ENCODE data around the gene ARHGAP6.
"Not testable (repeated sequence)": the region's sequence is repeated elsewhere in the genome, so short reads cannot be mapped to it uniquely, and the experiment has no call there.

ARHGAP6 gene

DNA sequence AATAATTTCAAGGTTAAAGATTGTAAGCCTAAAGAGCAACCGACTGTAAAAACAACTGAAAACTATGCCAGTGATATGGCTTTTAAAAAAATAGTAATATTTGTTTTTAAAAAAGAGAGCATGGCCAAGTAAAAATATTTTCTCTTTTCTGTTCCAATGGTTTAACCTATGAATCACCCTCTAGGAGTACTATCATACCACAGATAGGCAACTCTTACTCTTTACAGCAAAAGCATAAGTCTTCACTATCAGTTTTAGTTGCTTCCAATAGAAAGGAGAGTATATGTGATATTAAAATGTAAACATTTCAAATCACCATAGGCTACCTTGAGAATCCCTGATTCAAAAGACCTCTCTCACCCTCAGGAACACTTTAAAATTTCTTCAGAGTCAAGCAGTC, 269.9 kb downstream of the ARHGAP6 start:
- no peak for DNase-seq (ENCODE audit: low read depth in 2 of 2)

DNA sequence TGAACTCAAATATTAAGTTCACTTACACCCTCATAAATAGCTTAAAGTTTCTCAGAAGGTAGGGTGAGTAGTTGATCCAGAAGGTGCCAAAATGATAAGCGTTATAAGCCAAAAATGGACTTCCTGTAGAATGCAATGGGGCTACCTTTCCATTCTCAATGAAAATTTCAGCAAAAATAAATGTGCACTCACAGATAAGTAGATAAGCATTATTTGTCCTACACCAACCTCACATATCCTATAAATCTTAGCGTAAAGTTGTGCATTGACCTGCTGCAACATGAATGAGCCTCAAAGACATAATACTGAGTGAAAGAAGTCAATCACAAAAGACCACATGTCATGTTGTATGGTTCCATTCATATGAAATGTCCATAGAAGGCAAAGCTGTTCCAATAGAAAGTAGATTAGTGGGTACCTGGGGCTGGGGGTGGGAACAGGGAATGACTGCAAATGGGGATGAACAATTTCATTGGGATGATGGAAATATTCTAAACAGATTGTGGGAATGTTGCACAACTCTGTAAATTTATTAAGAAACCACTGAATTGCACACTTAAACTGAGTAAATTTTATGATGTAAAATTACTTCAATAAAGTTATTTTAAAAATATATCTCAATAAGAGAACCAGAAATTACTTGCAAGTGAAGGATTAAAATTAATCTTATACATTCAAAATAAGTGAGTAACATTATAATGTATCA, 271.6 kb downstream of the ARHGAP6 start:
- no peak for DNase-seq (ENCODE audit: low read depth in 2 of 2)

DNA sequence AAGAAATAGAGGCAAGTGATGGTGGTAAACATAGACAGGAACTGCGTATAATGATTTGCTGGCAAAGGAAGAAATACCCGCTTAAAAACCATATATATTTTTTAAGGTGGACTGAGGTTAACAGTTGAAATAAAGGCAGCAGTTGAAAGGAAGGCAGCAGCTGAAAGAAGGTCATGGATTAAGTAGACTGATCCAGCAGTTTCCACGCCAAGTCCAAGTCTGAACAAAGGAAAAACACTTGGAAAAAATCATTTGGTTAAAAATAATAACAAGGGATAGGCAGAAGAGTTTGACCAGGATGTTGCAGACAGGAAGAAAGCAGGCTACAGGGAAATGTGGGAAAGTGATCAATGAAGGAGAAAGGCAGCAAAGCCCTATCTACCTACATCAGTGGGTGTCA, 278.9 kb downstream of the ARHGAP6 start:
- no peak for DNase-seq (ENCODE audit: low read depth in 2 of 2)

DNA sequence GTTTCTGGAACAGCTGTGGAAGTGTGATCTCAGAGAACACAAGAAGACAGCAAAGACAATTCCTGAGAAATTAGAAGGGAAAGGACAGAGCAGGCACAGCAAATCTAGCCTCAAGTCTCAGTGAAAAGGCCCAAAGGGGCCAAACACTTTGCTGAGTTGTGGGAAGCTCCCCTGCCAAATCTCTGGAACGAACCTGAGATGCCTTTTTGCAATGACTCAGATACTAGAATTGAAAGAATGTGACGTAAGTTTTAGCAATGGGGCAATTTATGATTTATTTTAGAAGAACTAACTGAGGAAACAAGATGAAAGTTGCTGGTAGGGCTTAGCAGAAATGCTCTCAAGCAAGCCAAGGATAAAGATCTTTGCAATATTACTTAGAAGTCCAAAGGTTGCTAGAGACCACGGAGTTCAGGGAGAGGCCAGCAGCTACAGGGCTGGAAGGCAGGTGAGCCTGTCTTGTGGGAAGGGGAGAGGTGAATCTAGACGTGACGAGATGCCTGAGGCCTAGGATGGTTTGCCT, 279.7 kb downstream of the ARHGAP6 start:
- peak; percentile 52 to 53 for DNase-seq (ENCODE audit: low read depth in 2 of 2)

DNA sequence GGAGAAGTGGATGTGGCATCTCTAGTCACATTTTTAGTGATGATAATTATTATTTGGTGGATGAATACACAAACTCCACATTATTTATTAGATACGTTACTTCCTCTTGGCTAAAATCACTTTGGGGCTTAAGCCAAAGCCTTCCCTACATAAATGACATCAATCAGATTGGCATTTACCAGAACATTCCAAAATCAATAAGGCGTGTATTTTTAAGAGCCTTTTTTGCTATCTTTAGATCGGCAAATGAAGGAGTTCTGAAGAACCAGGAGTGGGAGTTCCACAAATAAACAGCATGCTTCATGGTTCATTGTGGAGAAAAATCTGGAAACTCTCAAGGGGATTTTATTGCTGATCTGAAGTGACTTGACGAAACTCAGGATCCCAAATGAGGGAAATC, 282.8 kb downstream of the ARHGAP6 start:
- no peak for DNase-seq (ENCODE audit: low read depth in 2 of 2)

DNA sequence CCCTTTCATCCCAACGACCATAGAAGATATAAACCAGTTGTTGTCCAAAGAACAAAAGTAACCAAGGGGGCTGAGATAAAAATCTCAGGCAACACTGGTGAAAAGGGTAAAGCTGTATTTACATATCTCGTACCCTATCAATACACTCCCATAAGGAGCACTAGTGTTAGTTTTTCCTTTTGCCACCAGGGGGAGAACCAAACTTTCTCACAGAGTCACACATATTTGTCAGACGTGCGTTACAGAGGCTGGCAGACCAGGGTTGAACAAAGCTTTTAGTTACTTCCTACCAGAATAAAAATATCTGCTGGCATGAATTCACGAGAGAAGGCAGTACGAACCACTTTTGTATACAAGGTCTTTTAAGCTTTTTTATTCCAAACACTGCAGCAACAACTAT, 284.3 kb downstream of the ARHGAP6 start:
- no peak for DNase-seq (ENCODE audit: low read depth in 2 of 2)

DNA sequence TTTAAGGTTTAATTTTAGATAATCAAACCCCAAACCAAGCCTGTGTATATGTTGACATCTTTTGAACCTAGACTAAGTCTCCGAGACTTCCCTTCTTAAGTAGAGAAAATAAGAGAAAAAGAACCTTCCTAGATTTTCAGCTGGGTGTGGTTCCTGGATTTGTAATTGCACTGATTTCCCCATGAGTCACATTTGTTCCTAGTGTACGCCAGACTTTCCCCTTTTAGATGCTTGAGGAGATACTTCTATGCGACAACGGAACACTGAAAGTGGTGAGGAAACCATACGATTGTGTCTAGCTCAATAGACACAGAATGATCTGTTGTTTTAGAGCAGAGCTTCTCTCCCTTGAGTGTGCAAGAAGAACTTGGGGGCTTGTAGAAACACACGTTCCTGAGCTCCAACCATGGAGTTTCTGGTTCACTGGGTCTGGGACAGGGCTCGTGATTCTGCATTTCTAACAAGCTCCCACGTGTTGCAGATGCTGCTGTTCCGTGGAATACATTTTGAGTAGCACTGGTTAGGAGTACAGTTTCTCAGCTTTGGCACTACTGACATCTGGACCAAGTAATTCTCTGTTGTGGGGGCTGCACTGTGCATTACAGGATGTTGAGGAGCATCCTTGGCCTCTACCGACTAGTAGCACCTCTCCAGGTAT, 285.4 kb downstream of the ARHGAP6 start:
- no peak for DNase-seq (ENCODE audit: low read depth in 2 of 2)

DNA sequence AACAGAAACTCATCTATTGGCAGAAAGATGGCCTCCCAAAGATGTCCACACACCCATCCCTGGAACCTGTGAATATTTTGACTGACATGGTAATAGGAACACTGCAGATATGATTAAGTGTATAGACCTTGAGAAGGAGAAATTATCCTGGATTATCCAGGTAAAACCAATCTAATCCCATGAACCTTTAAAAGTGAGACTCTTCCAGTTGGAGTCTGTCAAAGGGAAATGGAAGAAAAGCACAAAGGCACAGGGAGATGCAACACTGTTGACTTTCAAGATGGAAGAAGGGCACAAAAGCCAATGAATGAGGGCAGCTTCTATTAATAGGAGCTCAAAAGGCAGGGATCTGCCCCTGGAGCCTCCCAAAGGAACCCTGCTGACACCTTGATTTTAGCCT, 289.6 kb downstream of the ARHGAP6 start:
- no peak for DNase-seq (ENCODE audit: low read depth in 2 of 2)

DNA sequence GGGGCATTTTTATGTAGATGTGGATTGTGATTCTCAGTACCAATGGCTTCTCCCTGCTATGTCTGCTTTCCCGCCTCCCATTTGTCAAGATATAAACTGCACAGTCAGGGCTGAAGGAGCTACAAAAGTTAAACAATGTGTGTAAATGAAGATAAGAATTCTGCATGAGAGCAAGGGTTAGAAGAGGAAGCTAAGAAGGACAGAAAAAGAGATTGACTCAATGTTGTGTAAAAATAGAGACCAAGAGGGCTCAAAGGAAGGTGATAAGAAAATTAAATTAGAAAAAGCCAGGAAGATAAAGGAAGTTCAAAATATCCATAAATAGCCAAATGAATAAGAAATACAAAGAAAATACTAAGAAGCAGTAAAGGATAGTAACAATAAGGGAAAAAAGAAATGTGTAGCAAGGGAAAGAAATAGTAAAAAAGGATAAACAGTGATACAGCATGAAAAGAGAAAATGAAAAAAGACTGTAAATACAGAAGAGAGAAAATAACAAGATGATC, 290.1 kb downstream of the ARHGAP6 start:
- DNase-seq (ENCODE audit: low read depth in 2 of 2), result no peak

DNA sequence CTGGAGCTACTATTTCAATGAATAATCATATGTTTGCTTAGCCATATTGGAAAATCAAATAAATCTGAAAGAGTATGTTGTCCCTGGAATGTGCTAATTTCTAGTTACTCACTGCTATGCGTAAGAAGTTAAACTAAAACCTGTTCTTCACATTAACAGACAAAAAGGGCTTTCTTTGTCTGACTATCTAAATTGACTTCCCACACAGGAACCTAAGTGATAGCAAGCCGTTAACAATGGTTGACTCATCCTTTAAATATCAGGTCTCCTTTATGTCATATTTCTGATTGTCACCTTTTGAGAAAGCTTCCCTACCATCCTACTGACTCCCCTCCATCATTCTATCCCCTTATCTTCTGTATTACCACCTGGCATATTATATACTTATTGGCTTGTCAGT, 291.1 kb downstream of the ARHGAP6 start:
- no peak for DNase-seq (ENCODE audit: low read depth in 2 of 2)

DNA sequence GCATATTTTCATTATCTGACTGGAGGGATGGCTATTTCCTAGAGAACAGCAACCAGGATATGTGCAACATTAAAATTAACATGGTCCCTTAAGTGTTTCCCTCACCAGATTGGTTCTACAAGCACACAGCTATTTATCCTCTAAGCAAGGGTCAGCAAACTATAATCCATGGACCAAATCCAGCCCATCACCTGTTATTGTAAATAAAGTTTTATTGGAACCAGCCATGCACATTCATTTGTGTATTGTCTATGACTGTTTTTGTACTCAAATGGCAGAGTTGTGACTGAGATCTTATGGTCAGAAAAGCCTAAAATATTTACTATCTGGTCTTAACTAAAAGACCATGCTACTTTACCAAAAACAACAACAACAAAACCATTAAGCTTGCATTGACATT, 294.6 kb downstream of the ARHGAP6 start:
- no peak for DNase-seq (ENCODE audit: low read depth in 2 of 2)

DNA sequence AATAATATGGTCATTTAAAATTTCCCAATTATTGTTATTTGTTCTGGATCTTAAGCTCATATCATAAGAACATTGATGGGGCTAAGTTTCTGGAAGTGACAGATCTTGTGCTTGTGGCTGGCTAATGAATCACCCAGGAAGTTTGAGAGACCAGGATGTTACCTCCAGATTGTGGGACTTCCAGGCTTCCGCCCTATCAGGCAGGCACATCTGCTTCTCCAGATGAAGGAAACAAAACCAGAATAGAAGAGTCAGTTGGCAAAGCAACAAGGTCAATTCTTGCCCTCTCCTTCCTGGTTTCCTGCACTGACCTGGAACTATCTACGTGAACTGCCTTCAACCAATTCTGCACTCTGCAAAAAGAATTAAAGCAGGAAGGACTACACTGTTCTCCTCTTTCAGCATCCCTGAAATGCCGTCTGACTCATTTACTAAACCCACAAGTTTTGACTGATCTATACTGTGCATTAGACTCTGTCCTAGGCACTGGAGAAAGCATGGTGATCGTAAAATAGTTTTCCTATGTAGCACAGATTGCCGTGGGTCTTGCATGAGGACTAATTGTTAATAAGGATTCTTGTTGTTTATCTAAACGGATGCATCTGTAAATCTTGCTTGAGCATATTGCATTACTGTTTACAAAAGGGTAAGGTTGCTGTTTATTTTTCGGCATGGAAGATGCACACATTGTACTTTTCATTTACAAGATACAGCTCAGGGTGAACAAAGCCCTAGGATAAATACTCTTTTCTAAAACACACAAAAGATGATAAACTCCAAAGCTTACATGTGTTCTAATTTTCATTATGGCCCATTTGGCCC, 297.9 kb downstream of the ARHGAP6 start:
- DNase-seq (ENCODE audit: low read depth in 2 of 2), result no peak

DNA sequence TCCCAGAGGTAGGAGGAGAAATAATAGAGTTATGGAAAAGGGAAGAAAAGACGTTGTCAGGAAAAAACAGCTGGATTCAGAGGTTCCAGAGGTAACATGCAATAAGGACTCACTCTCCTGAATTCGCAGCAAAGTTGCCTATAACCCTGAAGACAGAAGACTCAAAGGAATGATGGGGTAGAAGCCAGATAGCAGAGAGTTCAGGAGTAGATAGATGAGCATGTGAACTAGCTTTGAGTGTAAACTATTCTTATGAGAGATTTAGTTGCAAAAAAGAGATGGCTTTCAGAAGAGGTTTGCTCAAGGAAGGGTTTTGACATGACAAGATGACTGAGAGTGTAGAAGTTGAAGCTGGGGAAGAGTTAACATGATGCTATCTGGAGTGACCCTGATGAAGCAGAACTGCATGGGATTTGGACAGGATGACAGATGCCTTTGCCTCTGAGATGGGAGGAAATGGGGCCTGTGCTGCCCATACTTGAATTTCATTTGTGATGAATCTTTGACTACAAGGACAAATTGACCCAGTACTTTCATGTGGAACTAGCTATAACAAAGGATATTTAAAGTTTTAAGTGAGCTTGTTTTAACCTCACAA, 298.6 kb downstream of the ARHGAP6 start:
- DNase-seq (ENCODE audit: low read depth in 2 of 2), result no peak

DNA sequence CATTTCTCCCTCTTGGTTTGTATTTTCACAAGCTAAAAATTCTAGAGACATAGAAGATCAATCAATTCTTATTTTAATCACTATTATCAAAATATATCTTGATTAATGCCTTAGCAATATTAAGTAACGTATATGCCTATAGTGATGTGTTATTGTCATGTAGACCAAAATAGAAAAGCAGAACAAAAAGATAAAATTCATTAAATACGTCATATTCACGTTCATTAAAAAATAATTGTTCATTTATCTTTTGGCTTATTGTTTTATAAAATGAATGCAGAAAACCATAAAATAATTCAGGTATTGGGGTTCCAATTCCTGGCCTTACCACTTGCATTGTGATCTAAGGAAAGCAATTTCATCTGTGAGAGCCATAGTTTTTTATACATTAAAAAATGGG, 300.3 kb downstream of the ARHGAP6 start:
- no peak for DNase-seq (ENCODE audit: low read depth in 2 of 2)

DNA sequence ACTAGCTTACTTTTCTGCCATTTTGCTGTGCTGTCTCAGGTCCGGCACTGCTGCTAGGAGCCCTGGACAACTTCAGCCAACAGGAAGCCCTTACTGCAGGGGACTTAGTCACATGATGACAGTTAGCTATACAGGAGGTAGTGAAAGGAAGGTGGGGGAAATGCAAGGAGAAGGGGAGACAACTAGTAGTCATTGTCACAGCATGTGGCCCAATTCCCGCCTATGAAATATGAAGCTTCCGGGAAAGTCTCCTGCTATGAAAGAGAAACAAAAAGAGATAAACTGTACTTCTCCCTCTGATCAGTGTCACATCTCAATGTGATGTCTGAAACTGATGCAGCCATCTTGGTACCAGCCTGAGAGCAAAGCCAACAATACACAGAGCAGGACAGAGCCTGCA, 300.9 kb downstream of the ARHGAP6 start:
- DNase-seq (ENCODE audit: low read depth in 2 of 2), result no peak

DNA sequence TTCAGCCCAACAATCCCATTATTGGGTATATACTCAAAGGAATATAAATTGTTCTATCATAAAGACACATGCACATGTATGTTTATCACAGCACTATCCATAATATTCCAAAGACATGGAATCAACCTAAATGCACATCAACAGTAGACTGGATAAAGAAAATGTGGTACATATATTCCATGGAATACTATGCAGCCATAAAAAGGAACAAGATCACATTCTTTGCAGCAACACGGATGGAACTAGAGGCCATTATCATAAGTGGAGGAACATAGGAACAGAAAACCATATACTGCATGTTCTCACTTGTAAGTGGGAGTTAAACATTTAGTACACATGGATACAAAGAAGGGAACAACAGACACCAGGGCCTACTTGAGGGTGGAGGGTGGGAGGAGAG, 301.9 kb downstream of the ARHGAP6 start:
- DNase-seq (ENCODE audit: low read depth in 2 of 2), result not testable (repeated sequence)

DNA sequence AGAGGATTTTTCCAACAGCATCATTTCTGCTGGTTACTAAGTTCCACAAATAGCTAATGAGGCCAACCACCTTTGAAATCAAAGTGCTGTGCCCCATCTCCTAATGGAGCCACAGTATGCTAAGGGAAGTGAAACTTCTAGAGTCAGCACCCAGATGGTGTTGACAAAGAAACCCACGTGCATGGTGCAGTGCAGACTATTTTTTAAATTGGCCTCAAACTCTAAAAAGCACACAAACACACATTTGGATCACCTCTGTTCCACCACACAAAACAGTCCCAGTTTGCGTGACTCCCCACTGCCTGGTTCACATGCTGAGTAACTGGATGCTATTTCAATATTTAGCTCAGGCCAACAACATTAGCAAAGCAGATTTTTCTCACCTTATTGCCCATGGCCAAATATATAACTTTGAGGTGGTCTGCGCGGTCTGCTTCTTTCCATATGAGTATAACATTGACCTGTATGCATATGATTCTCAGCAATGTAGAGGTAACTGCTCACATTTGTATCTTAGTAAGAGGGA, 302.6 kb downstream of the ARHGAP6 start:
- no peak for DNase-seq (ENCODE audit: low read depth in 2 of 2)

DNA sequence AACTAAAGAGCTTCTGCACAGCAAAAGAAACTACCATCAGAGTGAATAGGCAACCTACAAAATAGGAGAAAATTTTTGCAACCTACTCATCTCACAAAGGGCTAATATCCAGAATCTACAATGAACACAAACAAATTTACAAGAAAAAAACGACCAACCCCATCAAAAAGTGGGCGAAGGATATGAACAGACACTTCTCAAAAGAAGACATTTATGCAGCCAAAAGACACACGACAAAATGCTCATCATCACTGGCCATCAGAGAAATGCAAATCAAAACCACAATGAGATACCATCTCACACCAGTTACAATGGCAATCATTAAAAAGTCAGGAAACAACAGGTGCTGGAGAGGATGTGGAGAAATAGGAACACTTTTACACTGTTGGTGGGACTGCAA, 304.1 kb downstream of the ARHGAP6 start:
- not testable (repeated sequence) for DNase-seq (ENCODE audit: low read depth in 2 of 2)

DNA sequence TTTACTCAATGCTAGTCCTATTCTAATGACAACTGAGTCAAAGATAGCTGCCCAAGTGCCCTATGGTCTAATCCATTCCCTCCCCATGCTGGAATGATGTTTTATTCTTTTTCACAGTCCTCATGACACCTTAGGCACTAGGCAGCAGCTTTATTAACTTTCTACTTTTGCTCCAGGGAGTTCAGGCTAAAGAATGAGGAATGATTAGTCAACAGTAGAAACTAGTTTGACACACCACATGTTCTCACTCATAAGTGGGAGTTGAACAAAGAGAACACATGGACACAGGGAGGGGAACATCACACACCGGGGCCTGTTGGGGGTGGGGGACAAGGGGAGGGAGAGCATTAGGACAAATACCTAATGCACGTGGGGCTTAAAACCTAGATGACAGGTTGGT, 309.8 kb downstream of the ARHGAP6 start:
- not testable (repeated sequence) for DNase-seq (ENCODE audit: low read depth in 2 of 2)

DNA sequence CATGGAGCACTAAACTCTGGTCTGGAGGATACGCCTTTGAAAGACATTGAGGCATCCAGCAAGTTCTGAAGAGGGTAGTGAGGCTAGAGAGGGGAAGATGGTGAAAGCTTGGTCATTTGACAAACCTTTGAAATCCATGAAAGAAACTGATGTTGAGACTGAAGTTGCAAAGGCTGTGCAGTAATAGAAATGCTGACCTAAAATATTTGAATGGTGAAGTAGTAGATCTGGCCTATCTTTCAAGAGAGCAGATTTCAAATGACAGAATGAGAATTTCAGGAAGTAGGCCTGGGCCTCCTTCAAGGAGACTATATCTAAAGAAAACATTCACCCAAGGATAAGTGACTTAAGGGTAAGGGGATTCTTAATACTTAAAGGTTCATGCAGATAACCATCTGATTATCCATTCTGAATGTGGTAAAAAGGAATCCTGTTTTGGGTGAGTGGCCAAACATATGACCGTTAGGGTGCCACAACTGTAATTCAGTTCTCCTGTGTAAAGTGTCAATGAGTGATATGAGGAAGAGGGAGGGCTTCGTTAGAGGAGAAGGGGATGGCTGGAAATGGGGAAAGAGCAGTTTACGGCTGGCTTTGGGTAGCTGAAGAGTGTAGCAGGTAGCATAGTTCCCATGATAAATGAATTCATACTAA, 310.3 kb downstream of the ARHGAP6 start:
- no peak for DNase-seq (ENCODE audit: low read depth in 2 of 2)

DNA sequence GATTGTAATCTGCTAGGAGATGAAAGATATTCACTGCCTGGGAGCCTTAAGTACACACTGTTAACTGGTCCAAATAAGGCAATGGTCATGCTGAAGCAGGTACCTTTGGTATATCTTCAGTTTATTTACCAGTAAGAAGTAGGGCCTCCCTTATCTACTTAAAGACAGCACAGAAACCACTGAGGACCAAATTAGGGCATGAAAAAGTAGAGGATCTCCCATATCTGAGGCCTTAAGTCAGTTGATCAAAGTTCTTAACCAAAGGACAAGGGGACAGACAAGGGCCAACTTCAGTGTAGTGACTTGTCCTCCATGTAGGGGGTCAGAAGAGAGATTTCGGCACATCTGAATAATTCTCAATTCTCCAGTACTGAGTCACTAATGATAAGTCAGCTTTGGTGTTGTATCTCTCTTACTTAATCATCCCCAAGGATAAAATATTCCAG, 313.4 kb downstream of the ARHGAP6 start:
- no peak for DNase-seq (ENCODE audit: low read depth in 2 of 2)
